GM12864 (cell line): ENCODE results near the gene ST3GAL6.

ENCODE experiments used
- DNase-seq: peaks from one replicate; pipeline ENCODE4 v3.0.0-alpha.2; 2011; ENCODE audit warnings: low read depth
- H3K4me3 ChIP-seq: 2 replicates; pipeline ENCODE4 v1.5.1; 2011; ENCODE audit warnings: mild to moderate bottlenecking, low read depth, low read length, control low read depth
- TF ChIP-seq, protein P1 (sequence below): IDR thresholded peaks from 2 replicates; pipeline ENCODE4 v1.5.1; 2011; ENCODE audit warnings: low read depth, mild to moderate bottlenecking, moderate library complexity, low read length, control low read depth, inconsistent platforms; ENCODE audit errors: missing control alignments

The ST3GAL6 gene

DNA sequence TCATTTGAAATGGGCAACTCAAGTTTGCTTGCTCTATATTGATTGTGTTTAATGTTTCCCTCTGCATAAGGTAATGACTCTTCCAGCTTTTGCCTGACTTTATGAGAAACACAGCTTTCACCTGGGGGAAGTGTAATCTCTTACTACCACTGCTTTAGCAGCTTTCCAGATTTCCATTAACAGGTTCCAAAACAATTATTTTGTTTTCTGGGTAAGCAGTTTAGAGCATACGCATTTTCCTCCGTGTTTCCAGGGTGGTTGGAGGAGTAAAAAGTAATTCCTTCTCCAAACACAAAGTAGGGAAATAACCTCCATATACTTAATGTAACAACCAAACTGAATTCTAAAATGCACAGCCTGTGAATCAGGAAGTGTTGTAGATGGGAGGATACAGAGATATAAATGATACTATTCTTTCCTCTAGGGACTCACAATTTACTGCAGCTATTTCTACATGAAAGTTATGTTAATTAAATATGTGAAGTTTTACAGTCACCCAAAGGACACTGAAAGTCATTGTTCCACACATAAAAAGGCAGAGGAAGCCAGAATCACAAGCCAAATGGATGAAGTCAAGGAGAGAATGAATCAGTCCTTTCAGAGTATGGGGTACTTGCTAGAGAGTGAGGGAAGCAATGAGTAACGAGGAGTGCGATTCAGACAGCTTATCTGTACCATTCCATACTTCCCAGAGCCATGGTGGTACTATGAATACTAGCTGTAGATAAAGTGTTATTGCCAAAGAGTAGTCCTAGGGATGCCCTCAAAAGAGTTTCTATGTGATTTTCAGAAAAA is 16.6 kb downstream of the ST3GAL6 start:
- DNase-seq, result no peak
- H3K4me3 ChIP-seq, result no peak overlapping the region
- TF ChIP-seq, protein P1, sequence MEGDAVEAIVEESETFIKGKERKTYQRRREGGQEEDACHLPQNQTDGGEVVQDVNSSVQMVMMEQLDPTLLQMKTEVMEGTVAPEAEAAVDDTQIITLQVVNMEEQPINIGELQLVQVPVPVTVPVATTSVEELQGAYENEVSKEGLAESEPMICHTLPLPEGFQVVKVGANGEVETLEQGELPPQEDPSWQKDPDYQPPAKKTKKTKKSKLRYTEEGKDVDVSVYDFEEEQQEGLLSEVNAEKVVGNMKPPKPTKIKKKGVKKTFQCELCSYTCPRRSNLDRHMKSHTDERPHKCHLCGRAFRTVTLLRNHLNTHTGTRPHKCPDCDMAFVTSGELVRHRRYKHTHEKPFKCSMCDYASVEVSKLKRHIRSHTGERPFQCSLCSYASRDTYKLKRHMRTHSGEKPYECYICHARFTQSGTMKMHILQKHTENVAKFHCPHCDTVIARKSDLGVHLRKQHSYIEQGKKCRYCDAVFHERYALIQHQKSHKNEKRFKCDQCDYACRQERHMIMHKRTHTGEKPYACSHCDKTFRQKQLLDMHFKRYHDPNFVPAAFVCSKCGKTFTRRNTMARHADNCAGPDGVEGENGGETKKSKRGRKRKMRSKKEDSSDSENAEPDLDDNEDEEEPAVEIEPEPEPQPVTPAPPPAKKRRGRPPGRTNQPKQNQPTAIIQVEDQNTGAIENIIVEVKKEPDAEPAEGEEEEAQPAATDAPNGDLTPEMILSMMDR, result no peak

DNA sequence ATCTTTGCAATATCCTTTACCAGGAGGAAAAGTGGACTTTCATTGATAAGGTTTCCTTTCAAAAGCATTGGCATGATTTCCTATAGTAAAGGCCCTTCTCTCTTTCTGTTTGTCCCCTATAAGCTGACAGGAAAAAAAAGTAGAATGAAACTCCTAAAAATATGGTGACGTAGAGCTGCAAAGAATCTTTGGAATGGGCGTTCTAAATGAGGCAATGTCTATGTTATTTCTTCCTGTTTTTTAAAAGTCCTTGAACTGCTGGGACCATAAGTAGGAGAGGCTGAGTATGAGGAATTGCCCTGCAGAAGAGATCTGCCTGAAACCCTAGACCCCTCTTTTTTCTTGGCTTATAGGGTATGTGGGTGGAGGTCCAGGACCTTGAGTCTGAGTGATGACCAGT is 17.2 kb downstream of the ST3GAL6 start:
- TF ChIP-seq, protein P1, result no peak
- H3K4me3 ChIP-seq, result no peak overlapping the region
- DNase-seq, result no peak

DNA sequence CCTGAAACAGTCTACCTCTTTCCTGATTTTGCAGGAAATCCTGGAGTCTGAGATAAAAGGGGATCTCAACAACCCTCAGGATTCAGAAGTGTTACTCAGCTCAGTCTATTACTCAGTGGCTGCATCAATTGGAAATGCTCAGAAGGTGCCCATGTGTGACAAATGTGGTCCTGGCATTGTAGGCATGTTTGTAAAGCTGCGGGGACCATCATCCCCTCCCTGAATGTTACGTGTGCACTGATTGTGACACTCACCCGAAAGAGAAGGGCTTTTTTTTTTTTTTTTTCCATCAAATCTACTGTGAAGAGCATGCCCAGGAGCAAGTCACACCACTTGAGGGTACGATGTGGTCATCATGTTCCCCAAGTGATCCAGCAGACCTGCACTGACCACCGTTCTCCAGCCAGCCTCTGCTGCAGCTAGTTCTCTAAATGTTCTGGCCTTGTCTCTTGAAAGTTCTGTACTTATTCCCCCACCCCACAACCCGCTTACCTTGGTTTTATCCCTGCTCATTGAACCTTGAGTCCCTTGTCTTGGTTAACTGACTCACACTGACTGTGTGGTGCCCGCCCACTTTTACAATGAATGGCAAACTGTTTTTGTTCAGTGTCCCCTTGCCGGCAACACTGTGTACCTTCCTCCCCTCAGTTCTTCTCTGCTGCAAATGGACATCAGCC is 19.8 kb downstream of the ST3GAL6 start:
- TF ChIP-seq, protein P1, result no peak
- no peak overlapping the region for H3K4me3 ChIP-seq
- DNase-seq, result no peak

DNA sequence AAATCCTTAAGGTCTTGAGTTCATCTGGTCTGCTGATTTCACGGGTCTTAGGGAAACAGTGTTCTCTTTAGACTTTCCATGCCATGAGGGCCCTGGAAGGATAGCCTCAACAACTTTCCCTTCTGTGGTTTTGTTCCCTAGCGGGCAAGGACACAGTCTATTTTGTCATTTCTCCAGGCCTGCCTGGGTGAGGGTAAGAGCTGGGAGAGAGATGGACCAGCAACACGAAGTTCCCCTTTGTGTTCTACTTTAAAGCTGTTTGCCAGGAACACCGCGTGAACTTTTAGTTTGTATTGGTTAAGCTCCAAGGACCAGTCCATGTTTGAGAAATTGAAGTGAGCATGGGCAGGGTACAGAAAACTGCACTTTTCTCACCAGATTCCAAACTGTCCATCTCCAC is 20.9 kb downstream of the ST3GAL6 start:
- TF ChIP-seq, protein P1, result no peak
- no peak overlapping the region for H3K4me3 ChIP-seq
- no peak for DNase-seq

DNA sequence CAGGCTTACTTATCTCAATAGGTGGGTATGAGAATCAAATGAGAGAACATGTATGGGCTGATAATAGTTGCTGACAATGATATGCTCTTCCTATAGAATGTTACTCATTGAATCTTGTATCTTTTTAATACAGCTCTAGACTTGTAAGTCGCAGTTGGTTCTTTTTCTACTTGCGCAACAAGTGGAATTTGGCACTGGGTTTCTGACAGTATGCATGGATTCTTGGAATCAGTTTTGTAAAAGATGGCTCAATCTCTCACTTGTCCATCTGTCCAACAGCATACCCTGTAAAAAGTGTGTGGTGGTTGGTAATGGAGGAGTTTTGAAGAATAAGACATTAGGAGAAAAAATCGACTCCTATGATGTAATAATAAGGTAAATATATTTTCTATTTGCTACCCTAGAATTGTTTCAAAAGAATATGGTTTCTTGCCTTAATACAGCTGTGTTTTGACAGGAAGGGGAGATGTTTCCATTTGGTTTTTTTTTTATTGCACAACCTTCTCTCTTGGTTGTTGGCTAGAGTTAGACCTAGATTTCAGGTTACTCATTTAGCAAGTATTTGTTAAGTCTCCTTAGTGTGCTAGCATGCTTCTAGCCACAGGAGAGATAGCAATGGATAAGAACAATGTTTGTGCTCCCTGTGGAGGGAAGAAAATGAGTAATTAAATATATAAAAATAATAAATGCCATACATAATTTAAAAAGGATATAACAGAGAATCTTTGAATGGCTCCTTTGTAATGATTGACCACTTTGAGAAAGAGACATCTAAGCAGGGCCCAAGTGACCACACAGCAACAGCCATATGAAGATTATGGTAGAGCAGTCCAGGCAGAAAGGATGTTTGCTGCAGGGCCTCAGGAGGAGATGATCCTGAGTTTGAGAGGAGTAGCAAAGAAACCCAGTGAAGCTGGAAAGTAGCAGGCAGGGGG is 21.8 kb downstream of the ST3GAL6 start:
- H3K4me3 ChIP-seq, result no peak overlapping the region
- no peak for DNase-seq
- TF ChIP-seq, protein P1, result no peak

DNA sequence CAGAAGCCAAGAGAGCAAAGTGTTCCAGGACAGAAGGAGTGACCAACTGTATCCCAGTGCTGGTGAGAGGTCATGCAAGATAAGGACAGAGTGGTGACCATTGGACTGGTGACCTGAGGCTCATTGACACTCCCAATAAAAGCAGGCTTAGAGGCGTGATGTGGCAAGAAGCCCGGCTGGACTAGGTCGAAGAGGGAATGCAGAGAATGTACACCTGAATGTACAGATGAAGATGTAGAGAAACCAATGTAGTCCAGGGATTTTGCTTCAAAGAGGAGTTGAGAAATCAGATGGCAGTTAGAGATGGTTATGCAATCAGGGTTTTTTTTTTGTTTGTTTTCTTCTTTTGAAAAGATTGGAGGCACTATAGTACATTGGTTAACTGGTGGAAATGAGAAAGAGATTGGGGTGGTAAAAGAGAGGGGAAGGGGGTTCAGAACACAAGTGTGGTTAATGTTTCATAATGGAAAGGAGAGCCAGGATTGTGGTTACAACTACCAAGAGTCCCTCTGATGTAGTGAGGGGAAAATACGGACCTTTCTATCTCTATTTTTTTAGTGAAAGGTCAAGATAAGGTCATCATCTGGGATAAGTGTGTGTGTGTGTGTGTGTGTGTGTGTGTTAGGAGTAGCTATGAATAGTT is 23.3 kb downstream of the ST3GAL6 start:
- H3K4me3 ChIP-seq, result no peak overlapping the region
- TF ChIP-seq, protein P1, result no peak
- no peak for DNase-seq
